Neural cell (in vitro differentiated cells): Measurements from ENCODE around the gene CYP3A7. TPM values are rescaled to one million over a fixed set of nuclear protein-coding genes. Genes with fewer than 3 reads are reported as not detected.

ENCODE experiments used
- H2AFZ ChIP-seq: fragments of 200-600, 300-800 bp; sonication (generic), shearing (Covaris generic); 2 replicates; pipeline ENCODE4 v1.6.0; 2014; ENCODE audit warnings: low read depth, mild to moderate bottlenecking, antibody characterized with exemption, low read length, moderate library complexity
- H3F3A ChIP-seq: fragments of 200-600 bp; shearing (Covaris generic); 2 replicates; pipeline ENCODE4 v1.6.1; 2016; ENCODE audit warnings: mild to moderate bottlenecking, moderate library complexity, mixed read lengths, antibody characterized with exemption, low read length; ENCODE audit not compliant: insufficient read depth, poor library complexity, severe bottlenecking
- H3K27ac ChIP-seq: fragments of 200-600, 300-800 bp; sonication (generic), shearing (Covaris generic); 2 replicates; pipeline ENCODE4 v1.5.1; 2014; ENCODE audit warnings: mild to moderate bottlenecking, low read length, moderate library complexity
- H3K27me3 ChIP-seq: fragments of 300-800, 200-600 bp; sonication (generic), shearing (Covaris generic); 2 replicates; pipeline ENCODE4 v1.6.0; 2014; ENCODE audit warnings: mild to moderate bottlenecking, low read depth, low read length, moderate library complexity; ENCODE audit not compliant: insufficient read depth
- H3K36me3 ChIP-seq: fragments of 300-800, 200-600 bp; sonication (generic), shearing (Covaris generic); 2 replicates; pipeline ENCODE4 v1.5.1; 2014; ENCODE audit warnings: mild to moderate bottlenecking, antibody characterized with exemption, low read length, moderate library complexity; ENCODE audit not compliant: insufficient read depth
- H3K4me2 ChIP-seq: fragments of 300-800, 200-600 bp; sonication (generic), shearing (Covaris generic); 2 replicates; pipeline ENCODE4 v1.6.0; 2014; ENCODE audit warnings: mild to moderate bottlenecking, low read length
- H3K4me3 ChIP-seq: fragments of 300-800, 200-600 bp; sonication (generic), shearing (Covaris generic); 2 replicates; pipeline ENCODE4 v1.5.1; 2014; ENCODE audit warnings: mild to moderate bottlenecking, low read length, moderate library complexity
- H3K79me2 ChIP-seq: fragments of 200-600 bp; shearing (Covaris generic); replicated peaks from 2 replicates; pipeline ENCODE4 v1.6.0; 2014; ENCODE audit warnings: mild to moderate bottlenecking, low read length, moderate library complexity; ENCODE audit not compliant: insufficient read depth
- H3K9ac ChIP-seq: fragments of 300-800, 200-600 bp; sonication (generic), shearing (Covaris generic); 2 replicates; pipeline ENCODE4 v1.6.1; 2016; ENCODE audit warnings: mild to moderate bottlenecking, low read length, mixed read lengths
- H3K9me2 ChIP-seq: fragments of 200-600 bp; shearing (Covaris generic); 2 replicates; pipeline ENCODE4 v1.6.1; 2016; ENCODE audit warnings: mild to moderate bottlenecking, low read length, mixed read lengths; ENCODE audit not compliant: insufficient read depth
- H3K9me3 ChIP-seq: fragments of 200-600, 300-800 bp; sonication (generic), shearing (Covaris generic); 2 replicates; pipeline ENCODE4 v1.6.1; 2016; ENCODE audit warnings: mild to moderate bottlenecking, mixed run types, low read length, moderate library complexity, mixed read lengths
- H4K20me1 ChIP-seq: fragments of 200-600 bp; shearing (Covaris generic); 2 replicates; pipeline ENCODE4 v1.6.1; 2016; ENCODE audit warnings: mild to moderate bottlenecking, mixed run types; ENCODE audit not compliant: insufficient read depth
- EP300 ChIP-seq: fragments of 450-650 bp; conservative IDR thresholded peaks from 2 replicates; pipeline ENCODE4 v1.6.1; 2014; ENCODE audit warnings: antibody characterized with exemption, mild to moderate bottlenecking, moderate library complexity; ENCODE audit not compliant: poor library complexity, severe bottlenecking
- EZH2 ChIP-seq: fragments of 200-600, 300-800 bp; shearing (Covaris generic), sonication (generic); IDR thresholded peaks from 2 replicates; pipeline ENCODE4 v1.6.1; 2014; ENCODE audit warnings: antibody characterized with exemption, low read length, borderline replicate concordance, mild to moderate bottlenecking; ENCODE audit not compliant: insufficient read depth, poor library complexity, severe bottlenecking
- MXI1 ChIP-seq: fragments of 450-650 bp; conservative IDR thresholded peaks from 2 replicates; pipeline ENCODE4 v1.6.1; 2014; ENCODE audit warnings: antibody characterized with exemption, mild to moderate bottlenecking; ENCODE audit not compliant: poor library complexity, severe bottlenecking
- POLR2AphosphoS5 ChIP-seq: IDR thresholded peaks from 2 replicates; pipeline ENCODE4 v1.6.1; 2012
- RAD21 ChIP-seq: fragments of 450-650 bp; conservative IDR thresholded peaks from 2 replicates; pipeline ENCODE4 v1.6.1; 2014; ENCODE audit warnings: antibody characterized with exemption, mild to moderate bottlenecking, moderate library complexity
- SMC3 ChIP-seq: fragments of 450-650 bp; conservative IDR thresholded peaks from 2 replicates; pipeline ENCODE4 v1.6.1; 2014; ENCODE audit warnings: antibody characterized with exemption, mild to moderate bottlenecking, moderate library complexity; ENCODE audit not compliant: poor library complexity
- TAF1 ChIP-seq: IDR thresholded peaks from 2 replicates; pipeline ENCODE4 v1.6.1; 2012; ENCODE audit warnings: low read depth
- polyA plus RNA-seq: library from polyadenylated mRNA; depleted of rRNA; stranded (reverse); fragments of >200 nt; gene quantifications from 2 replicates; pipeline ENCODE4 v1.2.3, GENCODE V29; 2014
- TF ChIP-seq, protein P1 (sequence below): IDR thresholded peaks from 2 replicates; pipeline ENCODE4 v1.6.1; 2012; ENCODE audit warnings: borderline replicate concordance
- TF ChIP-seq, protein P2 (sequence below): fragments of 450-650 bp; IDR thresholded peaks from 2 replicates; pipeline ENCODE4 v1.5.1; 2014; ENCODE audit warnings: antibody characterized with exemption, mild to moderate bottlenecking, moderate library complexity; ENCODE audit not compliant: poor library complexity, severe bottlenecking

CYP3A7 gene
- polyA plus RNA-seq, 1 donor from 2014 or later: not detected

DNA sequence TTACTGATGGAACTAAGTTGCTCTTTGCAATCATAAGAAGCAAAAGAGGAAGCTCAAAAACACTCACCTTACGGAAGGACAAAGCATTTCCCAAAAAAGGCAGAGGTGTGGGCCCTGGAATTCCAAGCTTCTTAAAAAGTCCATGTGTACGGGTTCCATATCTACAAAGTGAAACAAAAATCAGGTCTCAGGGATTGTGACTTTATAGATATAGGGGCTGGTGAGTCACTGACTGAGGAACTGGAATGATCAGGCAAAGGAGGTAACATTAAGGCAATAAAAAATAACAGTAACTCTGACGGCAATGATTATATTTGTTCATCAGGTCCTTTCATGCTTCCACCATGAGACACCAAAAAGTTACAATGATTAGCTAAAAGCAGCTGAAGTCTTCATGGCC is 4.0 kb downstream of the CYP3A7 start:
- Histone ChIP-seq H3K4me2 (no peak overlapping the region), H3K27ac (no peak overlapping the region), H3F3A (no peaks in the 10 kb centered on the region), H3K79me2 (no peaks in the 10 kb centered on the region), H2AFZ (no peak overlapping the region), H3K36me3 (no peaks in the 10 kb centered on the region), H3K9me2 (no peaks in the 10 kb centered on the region), H3K9ac (no peak overlapping the region), H3K4me3 (no peak overlapping the region), H4K20me1 (no peaks in the 10 kb centered on the region), H3K27me3 (no peaks in the 10 kb centered on the region), H3K9me3 (no peaks in the 10 kb centered on the region)
- TF ChIP-seq EP300 (no peak), MXI1 (no peak), POLR2AphosphoS5 (no peak), RAD21 (no peak), SMC3 (no peak), EZH2 (no peak)
- TF ChIP-seq, protein P1, sequence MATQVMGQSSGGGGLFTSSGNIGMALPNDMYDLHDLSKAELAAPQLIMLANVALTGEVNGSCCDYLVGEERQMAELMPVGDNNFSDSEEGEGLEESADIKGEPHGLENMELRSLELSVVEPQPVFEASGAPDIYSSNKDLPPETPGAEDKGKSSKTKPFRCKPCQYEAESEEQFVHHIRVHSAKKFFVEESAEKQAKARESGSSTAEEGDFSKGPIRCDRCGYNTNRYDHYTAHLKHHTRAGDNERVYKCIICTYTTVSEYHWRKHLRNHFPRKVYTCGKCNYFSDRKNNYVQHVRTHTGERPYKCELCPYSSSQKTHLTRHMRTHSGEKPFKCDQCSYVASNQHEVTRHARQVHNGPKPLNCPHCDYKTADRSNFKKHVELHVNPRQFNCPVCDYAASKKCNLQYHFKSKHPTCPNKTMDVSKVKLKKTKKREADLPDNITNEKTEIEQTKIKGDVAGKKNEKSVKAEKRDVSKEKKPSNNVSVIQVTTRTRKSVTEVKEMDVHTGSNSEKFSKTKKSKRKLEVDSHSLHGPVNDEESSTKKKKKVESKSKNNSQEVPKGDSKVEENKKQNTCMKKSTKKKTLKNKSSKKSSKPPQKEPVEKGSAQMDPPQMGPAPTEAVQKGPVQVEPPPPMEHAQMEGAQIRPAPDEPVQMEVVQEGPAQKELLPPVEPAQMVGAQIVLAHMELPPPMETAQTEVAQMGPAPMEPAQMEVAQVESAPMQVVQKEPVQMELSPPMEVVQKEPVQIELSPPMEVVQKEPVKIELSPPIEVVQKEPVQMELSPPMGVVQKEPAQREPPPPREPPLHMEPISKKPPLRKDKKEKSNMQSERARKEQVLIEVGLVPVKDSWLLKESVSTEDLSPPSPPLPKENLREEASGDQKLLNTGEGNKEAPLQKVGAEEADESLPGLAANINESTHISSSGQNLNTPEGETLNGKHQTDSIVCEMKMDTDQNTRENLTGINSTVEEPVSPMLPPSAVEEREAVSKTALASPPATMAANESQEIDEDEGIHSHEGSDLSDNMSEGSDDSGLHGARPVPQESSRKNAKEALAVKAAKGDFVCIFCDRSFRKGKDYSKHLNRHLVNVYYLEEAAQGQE: no peak

DNA sequence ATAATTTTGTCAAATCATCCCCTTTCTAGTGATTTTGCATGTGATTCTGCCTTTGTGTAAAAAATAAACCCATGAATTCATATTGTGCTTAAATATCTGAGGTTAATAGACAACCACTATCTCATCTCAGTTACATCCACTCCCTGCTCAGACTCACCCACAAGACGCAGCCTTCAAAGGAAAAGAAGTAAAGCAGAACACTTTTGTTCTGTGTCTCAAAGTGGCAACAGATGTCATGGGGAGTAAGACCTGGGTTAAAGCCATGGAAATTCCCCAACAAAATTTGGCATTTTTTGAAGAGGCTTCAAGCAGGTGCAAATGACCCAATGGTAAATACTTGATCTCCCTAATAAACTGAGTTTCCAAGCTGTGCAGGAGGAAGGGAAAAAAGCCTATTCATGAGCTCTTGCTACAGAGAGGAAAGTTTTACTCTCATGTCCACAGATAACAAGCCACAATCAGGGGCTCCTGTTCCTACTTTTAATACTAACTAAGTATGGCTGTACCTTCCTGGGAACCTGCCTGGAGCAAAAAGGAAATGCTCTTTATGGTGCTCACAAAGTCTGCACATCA is 4.7 kb downstream of the CYP3A7 start:
- Histone ChIP-seq H4K20me1 (no peaks in the 10 kb centered on the region), H3K79me2 (no peaks in the 10 kb centered on the region), H3F3A (no peaks in the 10 kb centered on the region), H3K4me2 (no peak overlapping the region), H3K4me3 (no peak overlapping the region), H2AFZ (no peak overlapping the region), H3K27ac (no peak overlapping the region), H3K9ac (no peak overlapping the region), H3K36me3 (no peaks in the 10 kb centered on the region), H3K9me2 (no peaks in the 10 kb centered on the region), H3K27me3 (no peaks in the 10 kb centered on the region), H3K9me3 (no peaks in the 10 kb centered on the region)
- TF ChIP-seq POLR2AphosphoS5 (no peak), RAD21 (no peak), MXI1 (no peak), EP300 (no peak), EZH2 (no peak), TAF1 (no peak), SMC3 (no peak)
- TF ChIP-seq, protein P1: no peak
- TF ChIP-seq, protein P2, sequence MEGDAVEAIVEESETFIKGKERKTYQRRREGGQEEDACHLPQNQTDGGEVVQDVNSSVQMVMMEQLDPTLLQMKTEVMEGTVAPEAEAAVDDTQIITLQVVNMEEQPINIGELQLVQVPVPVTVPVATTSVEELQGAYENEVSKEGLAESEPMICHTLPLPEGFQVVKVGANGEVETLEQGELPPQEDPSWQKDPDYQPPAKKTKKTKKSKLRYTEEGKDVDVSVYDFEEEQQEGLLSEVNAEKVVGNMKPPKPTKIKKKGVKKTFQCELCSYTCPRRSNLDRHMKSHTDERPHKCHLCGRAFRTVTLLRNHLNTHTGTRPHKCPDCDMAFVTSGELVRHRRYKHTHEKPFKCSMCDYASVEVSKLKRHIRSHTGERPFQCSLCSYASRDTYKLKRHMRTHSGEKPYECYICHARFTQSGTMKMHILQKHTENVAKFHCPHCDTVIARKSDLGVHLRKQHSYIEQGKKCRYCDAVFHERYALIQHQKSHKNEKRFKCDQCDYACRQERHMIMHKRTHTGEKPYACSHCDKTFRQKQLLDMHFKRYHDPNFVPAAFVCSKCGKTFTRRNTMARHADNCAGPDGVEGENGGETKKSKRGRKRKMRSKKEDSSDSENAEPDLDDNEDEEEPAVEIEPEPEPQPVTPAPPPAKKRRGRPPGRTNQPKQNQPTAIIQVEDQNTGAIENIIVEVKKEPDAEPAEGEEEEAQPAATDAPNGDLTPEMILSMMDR: no peak
